ENCODE measurements around the gene APBB1IP.
"Not testable (repeated sequence)": the region's sequence is repeated elsewhere in the genome, so short reads cannot be mapped to it uniquely, and the experiment has no call there.

Gene APBB1IP

DNA sequence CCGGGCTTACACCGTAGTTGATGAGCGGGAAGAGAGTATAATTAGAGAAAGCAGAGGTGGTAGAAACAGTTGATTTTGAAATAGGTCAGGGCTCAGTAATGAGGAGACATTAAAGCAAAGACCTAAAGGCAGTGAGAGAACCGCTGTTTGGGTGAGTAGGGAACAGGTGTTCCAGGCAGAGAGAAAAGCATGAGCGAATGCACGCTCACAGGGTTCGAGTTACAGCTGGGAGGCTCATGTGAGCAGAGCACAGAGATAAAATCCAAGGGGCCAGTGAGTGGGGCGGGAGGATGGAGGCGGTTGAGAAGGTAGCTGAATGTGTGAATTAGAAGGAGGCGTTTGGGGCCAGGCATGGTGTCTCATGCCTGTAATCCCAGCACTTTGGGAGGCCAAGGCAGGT is 39.9 kb downstream of the APBB1IP start:
- DNase-seq: no peak

DNA sequence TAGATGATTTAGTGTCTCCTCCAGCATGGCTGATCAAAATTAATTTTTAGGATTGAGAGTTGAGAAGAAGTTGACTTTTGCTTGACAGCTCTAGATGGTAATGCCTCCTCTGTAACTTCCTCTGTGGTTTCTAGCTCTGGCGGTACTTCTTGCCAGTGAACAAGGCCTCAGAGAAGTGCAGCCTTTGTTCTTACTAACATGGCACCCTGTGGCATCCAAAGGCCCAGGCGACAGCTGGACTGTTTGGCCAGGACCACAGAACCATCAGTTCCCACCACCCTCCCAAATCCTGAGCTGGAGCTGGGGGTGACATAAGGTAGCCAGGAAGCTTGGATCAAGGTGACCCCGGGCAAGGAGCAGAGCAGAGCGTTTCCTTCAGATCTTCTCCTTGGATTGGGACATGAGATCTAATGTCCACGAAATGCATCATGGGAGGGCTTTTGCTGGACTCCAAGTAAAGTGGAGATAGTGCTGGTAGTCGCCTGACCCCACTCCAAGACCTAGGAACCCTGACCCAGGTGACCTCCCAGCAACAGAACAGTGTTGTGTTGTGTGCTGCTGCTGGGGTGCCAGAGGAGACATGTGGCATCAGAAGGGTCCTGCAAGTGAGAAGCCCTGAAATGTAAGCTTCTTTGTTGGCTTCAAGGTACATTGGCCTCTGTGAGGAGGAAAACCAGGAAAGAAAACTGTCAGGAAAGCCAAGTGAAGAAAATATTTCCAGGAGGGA is 41.8 kb downstream of the APBB1IP start:
- DNase-seq: peak; percentile 48

DNA sequence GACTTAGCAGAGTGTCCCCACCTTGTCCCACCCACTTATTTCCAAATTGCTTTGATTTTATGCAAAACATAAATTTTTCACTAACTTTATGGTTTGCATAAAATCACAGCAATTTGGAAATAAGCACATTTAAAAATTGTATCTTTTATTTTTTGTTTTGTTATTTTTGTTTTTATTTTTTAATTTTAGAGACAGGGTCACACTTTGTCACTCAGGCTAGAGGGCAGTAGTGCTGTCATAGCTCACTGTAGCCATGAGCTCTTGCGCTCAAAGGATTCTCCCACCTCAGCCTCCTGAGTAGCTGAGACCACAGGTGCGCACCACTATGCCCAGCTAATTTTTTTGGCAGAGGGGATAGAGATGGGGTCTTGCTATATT is 43.2 kb downstream of the APBB1IP start:
- no peak for DNase-seq

DNA sequence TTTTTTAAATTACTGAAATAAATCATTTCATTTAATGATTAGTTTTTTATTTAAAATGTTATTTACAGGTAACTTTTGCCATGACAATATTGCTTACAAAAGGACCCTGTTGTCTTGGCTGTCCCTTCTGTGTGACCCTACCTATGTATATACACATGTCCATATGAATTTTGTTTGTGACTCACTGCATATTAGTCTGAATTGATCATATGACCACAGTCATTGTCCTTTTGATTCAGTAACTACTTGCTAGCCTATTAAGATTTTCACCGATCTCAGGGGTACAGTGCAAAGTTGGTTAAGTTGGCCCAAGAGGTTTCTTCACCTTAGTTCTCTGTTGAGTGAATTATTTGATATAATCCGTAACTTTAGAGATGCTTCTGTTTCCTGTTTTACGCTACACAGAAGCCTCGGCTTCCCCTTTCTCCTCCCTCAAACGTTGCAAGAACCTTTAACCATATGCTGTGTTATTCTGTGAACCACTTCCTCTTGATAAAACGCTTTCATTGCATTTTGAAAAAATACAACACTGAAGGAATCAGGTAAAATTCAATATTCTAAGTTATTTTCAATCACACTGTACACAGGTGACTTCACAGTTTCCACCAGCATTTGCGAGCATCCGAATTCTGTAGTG is 43.9 kb downstream of the APBB1IP start:
- DNase-seq: peak; percentile 59

DNA sequence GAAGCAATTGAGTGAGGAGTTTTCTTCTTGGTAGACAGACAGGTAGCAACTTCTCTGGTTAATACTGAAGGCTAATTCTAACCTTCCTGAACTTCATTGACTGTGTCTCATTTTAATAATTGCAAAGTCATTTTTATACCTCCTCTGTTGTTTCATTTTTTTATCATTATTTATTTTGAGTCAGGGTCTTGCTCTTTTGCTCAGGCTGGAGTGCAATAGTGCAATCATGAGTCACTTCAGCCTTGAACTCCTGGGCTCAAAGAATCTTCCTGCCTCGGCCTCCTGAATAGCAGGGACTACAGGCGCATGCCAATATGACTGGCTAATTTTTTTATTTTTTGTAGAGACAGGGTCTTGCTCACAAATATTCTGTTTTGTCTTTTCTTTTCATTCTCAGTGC is 45.4 kb downstream of the APBB1IP start:
- DNase-seq: no peak

DNA sequence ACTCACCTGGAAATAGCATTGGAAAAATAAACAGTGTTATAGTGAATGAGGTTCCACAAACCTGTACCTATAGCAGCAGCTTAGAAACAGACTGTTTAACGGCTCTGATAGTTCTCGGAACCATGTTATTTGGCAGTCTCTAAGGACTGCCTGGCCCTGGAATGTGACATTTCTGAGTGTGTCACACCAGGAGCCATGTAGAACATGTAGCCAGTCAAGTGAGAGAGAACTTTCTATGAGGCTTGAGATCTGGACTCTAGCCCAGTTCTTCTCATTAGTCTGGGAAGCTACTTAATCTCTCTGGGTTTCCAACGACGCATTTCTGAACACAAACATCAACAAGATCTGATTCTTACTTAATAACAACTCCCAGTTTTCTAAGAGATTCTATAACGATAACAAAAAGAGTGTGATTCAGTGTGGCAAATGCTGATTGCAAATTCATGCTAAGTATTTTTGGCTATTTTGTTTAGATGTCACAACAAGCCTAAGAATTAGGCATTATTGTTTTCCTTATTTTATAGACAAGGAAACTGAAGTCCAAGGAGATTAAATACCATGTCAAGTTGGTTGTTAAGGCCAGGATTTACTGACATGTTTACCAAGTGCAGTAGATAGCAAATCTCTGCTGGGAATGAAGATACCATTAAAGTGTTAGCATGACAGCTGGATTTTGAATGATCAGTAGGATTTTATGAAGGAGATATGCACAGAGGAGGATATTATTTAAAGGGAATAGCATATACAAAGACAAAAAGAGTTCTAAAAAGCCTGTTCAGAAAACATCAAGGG is 47.2 kb downstream of the APBB1IP start:
- no peak for DNase-seq

DNA sequence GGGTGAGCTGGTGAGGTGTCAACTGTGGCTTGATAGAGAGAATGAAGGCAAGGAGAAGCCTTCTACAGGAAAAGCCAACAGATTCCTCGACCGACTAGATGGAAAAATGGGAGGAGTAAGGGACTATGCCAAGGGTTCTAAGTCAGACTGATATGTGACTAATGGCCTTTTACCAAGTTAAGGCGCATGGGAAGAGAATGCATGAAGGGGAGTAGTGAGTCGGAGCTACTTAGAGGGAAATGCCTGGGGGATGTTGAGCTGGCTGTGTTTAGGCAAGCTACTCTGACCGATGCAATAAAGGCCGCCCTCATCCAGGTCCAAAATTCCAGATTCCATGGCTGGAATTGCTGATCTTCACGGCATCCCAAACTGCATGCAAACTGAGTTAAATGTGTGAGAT is 48.2 kb downstream of the APBB1IP start:
- no peak for DNase-seq

DNA sequence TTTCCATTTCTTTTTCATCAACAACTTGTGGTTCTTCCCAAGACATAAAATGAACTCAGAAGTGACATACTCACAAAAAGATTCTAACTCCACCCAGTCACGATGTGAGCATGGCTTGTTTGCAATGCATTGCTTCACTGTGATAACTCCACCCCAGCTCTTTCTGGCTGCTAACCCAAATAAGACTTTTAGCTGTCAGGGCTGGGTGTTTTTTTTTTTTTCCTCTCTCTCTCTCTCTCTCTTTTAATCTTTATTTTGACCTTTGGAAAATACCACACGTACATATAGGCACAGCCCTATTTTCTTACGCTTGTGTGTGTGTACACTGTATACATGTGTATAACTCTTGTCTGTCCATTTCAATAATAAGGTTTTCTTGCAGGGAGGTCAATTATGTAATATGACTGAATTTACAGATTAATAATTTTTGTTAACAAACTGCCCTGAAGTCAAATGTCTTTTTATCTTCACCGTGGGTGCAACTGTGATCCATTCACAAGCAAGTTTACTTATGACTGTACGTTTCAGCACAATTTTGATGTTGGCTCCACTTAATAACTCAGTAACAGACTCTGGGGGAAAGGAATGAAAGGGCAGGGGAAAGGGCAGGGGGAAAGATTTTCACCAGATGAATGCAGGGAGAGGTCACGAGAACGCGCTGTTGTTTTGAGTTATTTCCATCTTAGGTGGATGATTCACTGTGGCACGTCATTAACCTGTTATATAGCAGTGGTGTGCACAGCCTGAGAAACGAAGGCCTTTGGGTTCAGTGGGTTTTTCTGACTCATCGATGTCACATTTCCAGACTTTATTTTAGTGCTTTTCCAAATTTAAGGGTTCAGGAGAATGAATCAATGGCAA is 49.1 kb downstream of the APBB1IP start:
- DNase-seq: peak; percentile 68

DNA sequence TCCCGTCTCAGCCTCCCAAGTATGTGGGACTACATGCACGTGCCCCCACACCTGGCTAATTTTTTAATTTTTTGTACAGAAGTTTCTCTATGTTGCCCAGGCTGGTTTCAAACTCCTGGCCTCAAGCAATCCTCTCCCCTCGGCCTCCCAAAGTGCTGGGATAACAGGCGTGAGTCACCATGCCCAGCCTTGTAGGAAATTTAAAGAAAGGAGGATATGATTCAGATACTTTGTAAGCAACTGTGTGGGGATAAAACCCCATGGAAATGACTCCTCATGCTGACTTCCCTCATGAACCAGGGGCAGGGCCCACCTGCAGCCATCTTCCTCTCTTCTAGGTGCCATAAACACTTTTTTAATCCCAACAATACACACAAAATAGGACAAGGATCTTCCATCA is 50.2 kb downstream of the APBB1IP start:
- DNase-seq: no peak

DNA sequence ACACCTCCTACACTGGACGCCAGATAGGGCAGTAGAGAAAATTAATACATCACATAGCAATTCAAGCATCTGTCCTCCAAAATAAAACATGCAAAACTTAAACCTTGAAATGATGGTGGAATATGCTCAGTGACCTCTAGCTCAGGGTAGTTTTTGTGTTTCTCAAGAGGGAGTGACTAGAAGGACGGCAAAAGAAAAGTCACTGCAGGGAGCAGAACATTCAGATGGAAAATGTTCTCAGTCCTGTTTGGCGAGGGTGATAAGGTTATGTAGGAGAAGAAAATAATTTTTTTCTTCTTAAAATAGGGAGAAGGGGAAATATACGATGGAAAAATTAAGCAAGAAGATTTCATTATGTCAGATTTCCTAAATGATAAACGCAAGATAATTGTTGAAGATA is 50.9 kb downstream of the APBB1IP start:
- no peak for DNase-seq

DNA sequence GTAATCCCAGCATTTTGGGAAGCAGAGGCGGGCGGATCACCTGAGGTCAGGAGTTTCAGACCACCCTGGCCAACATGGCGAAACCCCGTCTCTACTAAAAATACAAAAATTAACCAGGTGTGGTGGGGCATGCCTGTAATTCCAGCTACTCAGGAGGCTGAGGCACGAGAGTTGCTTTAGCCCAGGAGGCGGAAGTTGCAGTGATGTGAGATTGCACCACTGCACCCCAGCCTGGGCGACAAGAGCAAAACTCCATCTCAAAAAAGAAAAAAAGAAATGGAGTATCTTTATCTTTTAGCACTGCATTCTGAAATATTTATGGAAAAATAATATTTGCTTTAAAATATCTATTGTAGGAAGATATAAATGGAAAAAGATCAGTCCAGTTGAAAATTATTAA is 52.2 kb downstream of the APBB1IP start:
- not testable (repeated sequence) for DNase-seq

DNA sequence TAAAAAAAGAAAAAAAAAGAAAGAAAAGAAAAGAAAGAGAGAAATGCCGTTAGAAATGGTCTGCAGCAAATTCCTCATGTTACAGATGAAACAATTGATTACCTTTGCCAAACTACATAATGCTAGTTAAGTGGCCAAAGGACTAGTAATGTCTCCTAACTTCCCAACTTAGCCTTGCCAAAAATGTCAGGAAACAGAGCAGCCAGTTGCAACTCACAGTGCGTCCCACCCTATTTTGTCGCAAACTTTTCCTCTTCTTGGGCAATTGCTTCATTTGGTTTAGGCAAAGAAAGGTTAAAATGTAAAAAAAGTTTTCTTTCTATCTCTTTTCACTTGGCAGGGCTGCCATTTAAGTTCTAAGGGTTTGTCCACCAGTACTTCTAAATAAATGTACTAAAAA is 53.1 kb downstream of the APBB1IP start:
- DNase-seq: no peak

DNA sequence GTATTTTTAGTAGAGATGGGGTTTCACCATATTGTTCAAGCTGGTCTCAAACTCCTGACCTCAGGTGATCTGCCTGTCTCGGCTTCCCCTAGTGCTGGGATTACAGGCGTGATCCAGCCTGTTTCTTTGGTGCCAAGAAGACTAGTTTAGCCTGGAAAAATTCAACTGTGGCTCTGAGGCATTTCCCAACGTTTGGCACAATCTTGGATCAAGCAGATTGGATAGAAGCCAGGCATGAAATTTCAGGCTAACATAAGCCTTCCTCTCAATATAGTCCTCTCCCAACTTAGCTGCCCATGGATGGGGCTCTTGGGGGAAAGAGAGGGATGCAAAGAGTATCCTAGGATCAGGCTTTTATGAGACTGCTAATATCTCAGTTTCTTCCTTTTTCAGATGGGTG is 53.8 kb downstream of the APBB1IP start:
- DNase-seq: no peak

DNA sequence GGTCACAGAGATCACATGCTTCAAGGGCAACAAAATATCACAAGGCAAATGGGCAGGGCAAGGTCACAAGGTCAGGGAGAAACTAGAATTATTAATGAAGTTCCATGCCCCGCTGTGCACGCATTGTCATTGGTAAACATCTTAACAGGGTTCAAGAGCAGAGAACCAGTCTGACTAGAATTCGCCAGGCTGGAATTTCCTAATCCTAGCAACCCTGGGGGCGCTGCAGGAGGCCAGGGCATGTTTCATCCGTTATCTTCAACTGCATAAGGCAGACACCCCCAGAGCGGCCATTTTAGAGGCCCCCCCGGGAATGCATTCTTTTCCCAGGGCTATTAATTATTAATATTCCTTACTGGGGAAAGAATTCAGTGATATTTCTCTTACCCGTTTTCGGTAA is 54.6 kb downstream of the APBB1IP start:
- DNase-seq: not testable (repeated sequence)

DNA sequence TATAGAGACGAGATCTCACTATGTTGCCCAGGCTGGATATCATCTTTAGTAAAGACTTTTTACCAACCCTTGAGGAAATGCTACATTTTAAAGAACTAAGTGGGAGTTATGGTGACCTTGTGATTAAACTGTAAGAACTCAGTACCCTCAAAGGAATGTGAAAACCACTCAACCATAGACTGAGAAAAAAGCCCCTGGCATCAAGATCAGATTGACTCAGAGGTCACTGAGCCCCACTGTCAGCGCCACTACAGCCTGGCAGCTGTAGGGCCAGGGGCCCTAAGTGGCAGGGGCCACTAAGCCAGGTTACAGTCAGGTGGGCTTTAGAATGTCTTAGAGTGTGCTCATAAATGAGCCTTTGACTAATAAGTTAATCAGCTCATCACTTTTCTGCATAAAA is 55.9 kb downstream of the APBB1IP start:
- no peak for DNase-seq

DNA sequence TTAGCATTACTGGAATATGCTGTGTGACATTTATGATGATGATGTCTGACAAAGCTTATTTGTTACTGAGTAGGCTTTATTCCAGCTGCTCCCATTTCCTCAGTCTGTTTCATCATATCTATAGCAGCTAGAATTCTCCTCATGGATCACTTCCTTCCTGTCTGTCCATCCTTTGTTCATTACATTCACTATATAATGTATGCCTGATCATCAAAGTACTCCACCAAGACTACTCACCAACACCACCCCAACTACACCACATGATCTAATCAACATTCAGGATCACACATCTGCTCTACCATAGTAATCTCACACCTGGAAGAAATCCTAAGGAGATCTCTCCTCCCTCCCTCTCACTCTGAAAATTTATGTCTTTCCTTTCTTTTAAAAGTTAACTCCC is 61.3 kb downstream of the APBB1IP start:
- DNase-seq: no peak

DNA sequence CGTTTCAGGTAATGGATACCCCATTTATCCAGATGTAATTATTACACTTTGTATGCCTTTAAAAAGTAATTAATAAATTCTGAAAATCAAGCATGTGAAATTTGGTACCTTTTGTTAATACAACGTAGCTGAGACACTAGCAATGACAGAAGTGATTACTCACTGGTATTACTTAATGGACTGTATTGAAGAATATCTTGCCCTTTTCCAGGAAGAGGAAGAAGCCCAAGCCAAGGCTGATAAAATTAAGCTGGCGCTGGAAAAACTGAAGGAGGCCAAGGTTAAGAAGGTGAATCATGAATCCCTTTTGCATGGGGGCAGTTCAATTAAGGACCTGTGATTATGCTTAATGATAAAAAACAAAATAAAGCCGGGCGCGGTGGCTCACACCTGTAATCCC is 64.8 kb downstream of the APBB1IP start:
- no peak for DNase-seq

DNA sequence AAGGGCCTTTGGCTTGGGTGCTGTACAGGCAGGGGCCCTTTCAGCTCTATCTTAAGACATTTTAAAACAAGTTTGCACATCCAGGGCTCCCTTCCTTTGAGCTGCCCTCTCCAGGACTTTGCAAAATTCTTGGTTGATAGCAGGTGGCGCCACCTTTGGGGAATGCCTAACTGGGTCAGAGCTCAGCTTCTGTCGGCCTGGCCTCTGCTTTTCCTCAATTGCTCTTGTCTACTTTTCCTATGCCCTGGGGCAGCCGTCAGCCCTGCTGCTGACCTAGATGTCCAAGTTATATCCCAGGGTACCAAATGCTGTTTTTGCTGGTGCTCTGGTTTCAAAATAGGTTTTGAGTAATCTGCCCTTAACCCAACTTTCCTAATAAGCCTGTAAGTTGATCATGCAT is 65.8 kb downstream of the APBB1IP start:
- peak; percentile 10 for DNase-seq

DNA sequence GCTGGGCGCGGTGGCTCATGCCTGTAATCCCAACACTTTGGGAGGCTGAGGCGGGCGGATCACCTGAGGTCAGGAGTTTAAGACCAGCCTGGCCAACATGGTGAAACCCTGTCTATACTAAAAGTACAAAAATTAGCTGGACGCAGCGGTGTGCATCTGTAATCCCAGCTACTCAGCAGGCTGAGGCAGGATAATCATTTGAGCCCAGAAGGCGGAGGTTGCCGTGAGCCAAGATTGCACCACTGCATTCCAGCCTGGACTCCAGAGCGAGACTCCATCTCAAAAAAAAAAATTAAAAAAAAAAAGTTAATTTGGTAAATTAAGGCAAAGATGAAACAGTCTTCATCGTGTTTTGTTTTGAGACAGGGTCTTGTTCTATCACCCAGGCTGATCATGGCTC is 66.3 kb downstream of the APBB1IP start:
- not testable (repeated sequence) for DNase-seq

DNA sequence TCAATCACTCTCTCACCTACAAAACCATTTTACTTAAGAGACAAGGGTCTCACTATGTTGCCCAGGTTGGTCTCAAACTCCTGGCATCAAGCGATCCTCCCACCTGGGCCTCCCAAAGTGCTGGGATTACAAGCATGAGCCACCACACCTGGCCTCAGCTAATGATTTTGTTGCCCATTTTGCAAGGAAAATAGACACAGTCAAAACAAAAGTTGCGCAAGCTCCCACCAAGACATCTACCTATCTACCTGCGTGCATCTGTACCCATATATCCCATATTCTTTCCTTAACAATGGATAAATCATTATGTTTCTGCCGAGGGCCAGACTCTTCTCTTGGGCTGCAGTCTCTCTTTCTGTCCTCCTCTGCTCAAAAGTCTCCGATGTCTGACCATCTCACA is 67.3 kb downstream of the APBB1IP start:
- DNase-seq: no peak

DNA sequence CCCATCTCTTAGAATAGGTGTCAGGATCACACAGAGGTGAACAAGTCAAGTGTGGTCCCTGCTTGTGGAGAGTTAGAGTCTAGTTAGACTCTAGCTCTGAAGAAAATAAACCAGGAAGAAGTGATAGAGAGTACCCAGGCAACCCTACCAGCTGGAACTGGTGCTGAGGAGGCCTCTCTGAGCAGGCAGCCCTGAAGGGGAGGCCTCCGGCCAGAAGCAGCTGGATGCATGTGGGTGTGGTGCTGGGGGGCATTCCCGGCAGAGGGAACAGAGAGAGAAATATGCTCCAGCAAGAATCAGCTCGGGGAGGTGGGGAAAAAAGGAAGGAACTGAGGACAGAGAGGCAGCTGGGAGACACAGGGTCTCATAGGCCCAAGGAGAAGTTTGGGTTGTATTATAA is 68.6 kb downstream of the APBB1IP start:
- DNase-seq: no peak

DNA sequence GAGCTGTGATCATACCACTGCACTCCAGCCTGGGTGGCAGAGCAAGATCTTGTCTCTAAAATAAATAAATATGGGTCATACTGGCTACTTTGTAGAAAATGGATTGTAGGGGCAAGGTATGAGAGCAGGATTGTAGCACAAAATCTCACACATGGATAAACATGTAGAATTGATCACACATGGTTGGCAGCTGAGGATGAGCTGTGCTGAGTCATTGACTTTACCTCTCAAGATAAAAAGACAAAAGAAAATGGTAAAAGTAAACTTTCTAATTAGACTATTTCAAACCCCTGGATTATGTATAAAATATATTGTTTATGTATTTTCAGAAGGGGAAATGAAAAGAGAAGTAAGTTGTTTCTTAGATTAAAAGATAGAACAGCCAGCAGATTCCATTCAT is 69.3 kb downstream of the APBB1IP start:
- no peak for DNase-seq

DNA sequence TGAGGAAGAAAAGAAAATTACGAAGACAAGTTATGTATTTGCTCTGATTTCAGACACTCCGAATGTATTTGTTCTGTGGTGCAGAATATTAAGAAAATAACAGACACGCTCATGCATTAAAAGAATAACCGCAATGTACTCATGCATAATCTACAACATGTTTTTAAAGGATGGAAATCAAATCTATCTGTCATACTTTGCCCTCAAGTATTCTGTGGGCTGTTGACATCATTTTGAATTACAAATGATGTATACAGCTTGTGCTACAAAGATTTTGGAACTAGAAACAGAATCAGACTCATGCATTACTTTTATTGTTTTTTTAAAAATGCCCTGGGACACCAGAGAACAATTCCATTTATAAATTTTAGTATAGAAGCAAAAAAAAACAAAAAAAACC is 69.9 kb downstream of the APBB1IP start:
- no peak for DNase-seq
